Activated B cell treated with CpG ODN at 0.5 μM for 24 hours (primary cell): Measurements from ENCODE around the gene ZDHHC16. TPM values are rescaled to one million over a fixed set of nuclear protein-coding genes. Genes with fewer than 3 reads are reported as not detected.
A peak's percentile ranks its signal among the peaks of the same experiment; 100 is the strongest.

Source experiments
- ATAC-seq: fragments of 200-7000 bp; cut with Tn5 transposase; one replicate; pipeline ENCODE4 v1.10.0; 2021; ENCODE audit warnings: low read depth, mild to moderate bottlenecking, moderate library complexity
- CTCF ChIA-PET: fragments of 350-600 bp; sonication (Branson Sonifier 250); formaldehyde crosslinking; loops from one replicate; lab custom pipeline; 2021; ENCODE audit warnings: antibody characterized with exemption; lab: Charles Lee
- POLR2A ChIA-PET: fragments of 350-600 bp; sonication (Branson Sonifier 250); formaldehyde crosslinking; loops from one replicate; lab custom pipeline; 2021; ENCODE audit warnings: antibody characterized with exemption; lab: Charles Lee
- DNase-seq: peaks from one replicate; pipeline ENCODE4 v3.0.0; 2022
- H3K27ac Mint-ChIP-seq: one replicate; pipeline ENCODE4 v1.8.0; 2020; ENCODE audit warnings: mixed read lengths
- H3K27me3 Mint-ChIP-seq: one replicate; pipeline ENCODE4 v1.8.0; 2021; ENCODE audit warnings: mixed read lengths
- H3K36me3 Mint-ChIP-seq: one replicate; pipeline ENCODE4 v1.8.0; 2021; ENCODE audit warnings: low read depth, mixed read lengths
- H3K4me1 Mint-ChIP-seq: one replicate; pipeline ENCODE4 v1.8.0; 2021; ENCODE audit warnings: mixed read lengths
- H3K4me3 Mint-ChIP-seq: one replicate; pipeline ENCODE4 v1.8.0; 2020; ENCODE audit warnings: mild to moderate bottlenecking, mixed read lengths
- H3K9me3 Mint-ChIP-seq: one replicate; pipeline ENCODE4 v1.8.0; 2020; ENCODE audit warnings: mixed read lengths
- CTCF ChIP-seq: fragments of 200-600 bp; IDR thresholded peaks from one replicate; pipeline ENCODE4 v1.8.0; 2022; ENCODE audit warnings: antibody characterized with exemption, mild to moderate bottlenecking
- intact Hi-C: fragments of 100-400 bp; cut with micrococcal nuclease; formaldehyde crosslinking; loops from one replicate; pipeline ENCODE4 v1.15.1; 2024
- total RNA-seq: library from RNA; stranded (reverse); gene quantifications from 2 replicates; pipeline ENCODE4 v1.2.3, GENCODE V29; 2022

ZDHHC16 gene
- total RNA-seq, 1 donor from 2014 or later, result 40.6 TPM

GRCh38 chr10:97425964-97426775 lies 19.8 kb upstream of the ZDHHC16 start, which contains the start of gene PGAM1:
Gene PGAM1, plus strand, starts transcription at chr10:97426191. Its CDS starts 117 bp downstream, at chr10:97426308.
- H3K9me3 Mint-ChIP-seq, result no peaks in the 10 kb centered on the region
- peaks cover 43% of the 10 kb centered on the region for H3K4me1 Mint-ChIP-seq
- H3K4me3 Mint-ChIP-seq, result peak within 1 kb of the TSS; percentile 92
- ATAC-seq (peak; percentile 88), DNase-seq (peak; percentile 97)
- ChIA-PET POLR2A (no interaction called here), CTCF (no interaction called here)
- peaks cover 31% of the 10 kb centered on the region for H3K36me3 Mint-ChIP-seq
- no peaks in the 10 kb centered on the region for H3K27me3 Mint-ChIP-seq
- no peak for TF ChIP-seq CTCF
- intact Hi-C loops, result loop anchor here (1.0 to 10.0 kb wide), 7 partner anchors 19 to 721 kb away; partner anchors contain the start of genes ARHGAP19, EXOSC1, MMS19 and PI4K2A
- H3K27ac Mint-ChIP-seq, result peak within 1 kb of the TSS; percentile 94

- no peaks in the 10 kb centered on the region for H3K9me3 Mint-ChIP-seq
- peaks cover 38% of the 10 kb centered on the region for H3K36me3 Mint-ChIP-seq
- H3K27ac Mint-ChIP-seq, result peak overlapping the region; percentile 94
- intact Hi-C loops, result loop anchor here (1.0 to 10.0 kb wide), 7 partner anchors 19 to 722 kb away; partner anchors contain the start of genes ARHGAP19, EXOSC1, MMS19 and PI4K2A
- H3K4me1 Mint-ChIP-seq, result peaks cover 43% of the 10 kb centered on the region
- DNase-seq (no peak), ATAC-seq (no peak)
- ChIA-PET POLR2A (no interaction called here), CTCF (no interaction called here)
- no peak for TF ChIP-seq CTCF
- peak overlapping the region; percentile 92 for H3K4me3 Mint-ChIP-seq
- no peaks in the 10 kb centered on the region for H3K27me3 Mint-ChIP-seq
Observed at GRCh38 chr10:97426776-97427570, 19.0 kb upstream of the ZDHHC16 start.

GRCh38 chr10:97427571-97428179 lies 18.3 kb upstream of the ZDHHC16 start:
- no peak for TF ChIP-seq CTCF
- ChIA-PET POLR2A (interaction anchor here (0.6 to 0.7 kb wide), 2 partner anchors 27 to 47 kb away, joined by 3 read pairs; no protein-coding TSS in a partner anchor), CTCF (no interaction called here)
- H3K27me3 Mint-ChIP-seq, result no peaks in the 10 kb centered on the region
- peaks cover 41% of the 10 kb centered on the region for H3K36me3 Mint-ChIP-seq
- peak overlapping the region; percentile 92 for H3K4me3 Mint-ChIP-seq
- no peaks in the 10 kb centered on the region for H3K9me3 Mint-ChIP-seq
- ATAC-seq (no peak), DNase-seq (no peak)
- peak overlapping the region; percentile 94 for H3K27ac Mint-ChIP-seq
- intact Hi-C loops, result loop anchor here (10.0 kb wide), 1 partner anchor 723 kb away; no protein-coding TSS in a partner anchor
- peaks cover 43% of the 10 kb centered on the region for H3K4me1 Mint-ChIP-seq

GRCh38 chr10:97428572-97428981 lies 17.4 kb upstream of the ZDHHC16 start:
- no peaks in the 10 kb centered on the region for H3K27me3 Mint-ChIP-seq
- H3K4me1 Mint-ChIP-seq, result peaks cover 36% of the 10 kb centered on the region
- intact Hi-C loops, result loop anchor here (10.0 kb wide), 1 partner anchor 724 kb away; no protein-coding TSS in a partner anchor
- DNase-seq, result no peak
- no peak for ATAC-seq
- ChIA-PET CTCF (no interaction called here), POLR2A (no interaction called here)
- H3K4me3 Mint-ChIP-seq, result no peak overlapping the region
- no peak for TF ChIP-seq CTCF
- peak overlapping the region; percentile 61 for H3K27ac Mint-ChIP-seq
- H3K9me3 Mint-ChIP-seq, result no peaks in the 10 kb centered on the region
- peaks cover 46% of the 10 kb centered on the region for H3K36me3 Mint-ChIP-seq
